HEK293 (cell line): ENCODE results near the gene STAC2.

ENCODE experiments used
- BCL11B ChIP-seq: fragments of 450-650 bp; formaldehyde crosslinking; IDR thresholded peaks from 2 replicates; pipeline ENCODE4 v1.5.1; 2016; ENCODE audit warnings: low read depth, missing biosample characterization, missing genetic modification characterization
- GLI2 ChIP-seq: fragments of 450-650 bp; formaldehyde crosslinking; IDR thresholded peaks from 2 replicates; pipeline ENCODE4; 2017; ENCODE audit warnings: missing biosample characterization, missing genetic modification characterization, low read depth, borderline replicate concordance
- GLIS1 ChIP-seq: fragments of 450-650 bp; formaldehyde crosslinking; IDR thresholded peaks from 2 replicates; pipeline ENCODE4 v1.5.1; 2016; ENCODE audit warnings: missing biosample characterization, missing genetic modification characterization
- SCRT2 ChIP-seq: fragments of 450-650 bp; formaldehyde crosslinking; IDR thresholded peaks from 2 replicates; pipeline ENCODE4 v1.5.1; 2016; ENCODE audit warnings: missing biosample characterization, missing genetic modification characterization
- SP7 ChIP-seq: fragments of 450-650 bp; formaldehyde crosslinking; IDR thresholded peaks from 2 replicates; pipeline ENCODE4 v1.5.1; 2016; ENCODE audit warnings: missing biosample characterization, missing genetic modification characterization
- ZBTB8A ChIP-seq: fragments of 450-650 bp; formaldehyde crosslinking; IDR thresholded peaks from 2 replicates; pipeline ENCODE4 v1.5.1; 2016; ENCODE audit warnings: missing biosample characterization, missing genetic modification characterization
- ZFHX2 ChIP-seq: fragments of 450-650 bp; formaldehyde crosslinking; conservative IDR thresholded peaks from 2 replicates; pipeline ENCODE4 v1.5.1; 2016; ENCODE audit warnings: missing biosample characterization, missing genetic modification characterization
- ZNF146 ChIP-seq: fragments of 450-650 bp; formaldehyde crosslinking; IDR thresholded peaks from 2 replicates; pipeline ENCODE4 v1.5.1; 2016; ENCODE audit warnings: missing biosample characterization, missing genetic modification characterization
- ZNF248 ChIP-seq: fragments of 450-650 bp; formaldehyde crosslinking; IDR thresholded peaks from 2 replicates; pipeline ENCODE4 v1.5.1; 2017; ENCODE audit warnings: missing biosample characterization, missing genetic modification characterization
- ZNF335 ChIP-seq: fragments of 450-650 bp; formaldehyde crosslinking; conservative IDR thresholded peaks from 2 replicates; pipeline ENCODE4 v1.5.1; 2016; ENCODE audit warnings: missing biosample characterization, missing genetic modification characterization
- ZNF341 ChIP-seq: fragments of 450-650 bp; formaldehyde crosslinking; IDR thresholded peaks from 2 replicates; pipeline ENCODE4; 2016; ENCODE audit warnings: low read depth, missing biosample characterization, missing genetic modification characterization
- ZNF404 ChIP-seq: fragments of 450-650 bp; formaldehyde crosslinking; IDR thresholded peaks from 2 replicates; pipeline ENCODE4 v1.5.1; 2017; ENCODE audit warnings: missing biosample characterization, missing genetic modification characterization
- ZNF423 ChIP-seq: fragments of 450-650 bp; formaldehyde crosslinking; IDR thresholded peaks from 2 replicates; pipeline ENCODE4 v1.5.1; 2016; ENCODE audit warnings: missing biosample characterization, missing genetic modification characterization
- ZNF571 ChIP-seq: fragments of 450-650 bp; formaldehyde crosslinking; IDR thresholded peaks from 2 replicates; pipeline ENCODE4 v1.5.0; 2017; ENCODE audit warnings: missing biosample characterization, missing genetic modification characterization
- ZNF629 ChIP-seq: fragments of 450-650 bp; formaldehyde crosslinking; IDR thresholded peaks from 2 replicates; pipeline ENCODE4 v1.5.1; 2017; ENCODE audit warnings: missing biosample characterization, missing genetic modification characterization
- ZNF658 ChIP-seq: fragments of 450-650 bp; formaldehyde crosslinking; IDR thresholded peaks from 2 replicates; pipeline ENCODE4; 2016; ENCODE audit warnings: missing biosample characterization, missing genetic modification characterization
- ZNF747 ChIP-seq: fragments of 450-650 bp; formaldehyde crosslinking; IDR thresholded peaks from 2 replicates; pipeline ENCODE4 v1.5.1; 2016; ENCODE audit warnings: missing biosample characterization, missing genetic modification characterization
- ZNF777 ChIP-seq: fragments of 450-650 bp; formaldehyde crosslinking; IDR thresholded peaks from 2 replicates; pipeline ENCODE4 v1.5.1; 2017; ENCODE audit warnings: missing biosample characterization, missing genetic modification characterization, borderline replicate concordance
- ZSCAN30 ChIP-seq: fragments of 450-650 bp; IDR thresholded peaks from 2 replicates; pipeline ENCODE4 v1.5.1; 2018; ENCODE audit warnings: missing biosample characterization, mild to moderate bottlenecking, missing genetic modification characterization, moderate library complexity
- TF ChIP-seq, protein P1 (sequence below): fragments of 450-650 bp; formaldehyde crosslinking; IDR thresholded peaks from 2 replicates; pipeline ENCODE4 v1.5.1; 2016; ENCODE audit warnings: missing biosample characterization, missing genetic modification characterization
- TF ChIP-seq, protein P2 (sequence below): fragments of 450-650 bp; formaldehyde crosslinking; IDR thresholded peaks from 2 replicates; pipeline ENCODE4 v1.5.1; 2016; ENCODE audit warnings: missing biosample characterization, missing genetic modification characterization
- TF ChIP-seq, protein P3 (sequence below): fragments of 450-650 bp; formaldehyde crosslinking; IDR thresholded peaks from 2 replicates; pipeline ENCODE4 v1.5.1; 2016; ENCODE audit warnings: missing biosample characterization, missing genetic modification characterization
- TF ChIP-seq, protein P4 (sequence below): fragments of 450-650 bp; formaldehyde crosslinking; IDR thresholded peaks from 2 replicates; pipeline ENCODE4 v1.5.1; 2016; ENCODE audit warnings: missing biosample characterization, missing genetic modification characterization
- TF ChIP-seq, protein P5 (sequence below): sonication (generic); formaldehyde crosslinking; IDR thresholded peaks from 2 replicates; pipeline ENCODE4 v1.8.1; 2022; ENCODE audit warnings: mild to moderate bottlenecking, moderate library complexity, missing genetic modification reagents
- TF ChIP-seq, protein P6 (sequence below): fragments of 450-650 bp; formaldehyde crosslinking; IDR thresholded peaks from 2 replicates; pipeline ENCODE4 v1.5.1; 2016; ENCODE audit warnings: missing biosample characterization, missing genetic modification characterization
- TF ChIP-seq, protein P7 (sequence below): fragments of 450-650 bp; formaldehyde crosslinking; IDR thresholded peaks from 2 replicates; pipeline ENCODE4 v1.5.1; 2016; ENCODE audit warnings: missing biosample characterization, missing genetic modification characterization
- TF ChIP-seq, protein P8 (sequence below): fragments of 450-650 bp; formaldehyde crosslinking; optimal IDR thresholded peaks from 2 replicates; pipeline ENCODE3; 2016; ENCODE audit warnings: missing biosample characterization, mild to moderate bottlenecking, missing genetic modification characterization

Gene STAC2

DNA sequence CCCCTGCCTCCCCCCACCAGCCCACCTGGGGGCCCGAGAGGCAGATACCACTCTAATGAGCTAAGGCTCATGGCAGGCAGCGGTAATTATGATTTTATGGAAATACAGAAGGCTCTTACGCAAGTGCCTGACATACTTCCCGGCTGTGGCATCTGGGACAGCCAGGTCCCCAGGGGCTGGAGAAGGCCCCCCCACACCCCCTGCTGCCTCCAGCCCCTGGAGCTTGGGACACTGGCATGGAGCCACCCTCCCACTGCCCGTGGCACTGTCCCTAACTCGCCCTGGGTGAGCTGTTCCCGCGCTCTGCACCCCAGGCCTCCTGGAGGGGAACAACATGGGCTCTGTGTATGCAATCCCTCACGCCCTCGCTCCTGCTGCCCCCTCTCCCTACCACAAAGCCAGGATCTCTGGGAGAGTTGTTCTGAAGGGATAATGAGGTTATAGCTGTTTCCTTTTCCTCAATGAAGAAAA is 5.4 kb upstream of the STAC2 start (continued):
- TF ChIP-seq, protein P1, sequence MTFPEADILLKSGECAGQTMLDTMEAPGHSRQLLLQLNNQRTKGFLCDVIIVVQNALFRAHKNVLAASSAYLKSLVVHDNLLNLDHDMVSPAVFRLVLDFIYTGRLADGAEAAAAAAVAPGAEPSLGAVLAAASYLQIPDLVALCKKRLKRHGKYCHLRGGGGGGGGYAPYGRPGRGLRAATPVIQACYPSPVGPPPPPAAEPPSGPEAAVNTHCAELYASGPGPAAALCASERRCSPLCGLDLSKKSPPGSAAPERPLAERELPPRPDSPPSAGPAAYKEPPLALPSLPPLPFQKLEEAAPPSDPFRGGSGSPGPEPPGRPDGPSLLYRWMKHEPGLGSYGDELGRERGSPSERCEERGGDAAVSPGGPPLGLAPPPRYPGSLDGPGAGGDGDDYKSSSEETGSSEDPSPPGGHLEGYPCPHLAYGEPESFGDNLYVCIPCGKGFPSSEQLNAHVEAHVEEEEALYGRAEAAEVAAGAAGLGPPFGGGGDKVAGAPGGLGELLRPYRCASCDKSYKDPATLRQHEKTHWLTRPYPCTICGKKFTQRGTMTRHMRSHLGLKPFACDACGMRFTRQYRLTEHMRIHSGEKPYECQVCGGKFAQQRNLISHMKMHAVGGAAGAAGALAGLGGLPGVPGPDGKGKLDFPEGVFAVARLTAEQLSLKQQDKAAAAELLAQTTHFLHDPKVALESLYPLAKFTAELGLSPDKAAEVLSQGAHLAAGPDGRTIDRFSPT: peak; percentile 53; the same call in 1 of the 2 replicates
- TF ChIP-seq ZNF571 (no peak), ZNF335 (peak; percentile 38; the same call in 1 of the 2 replicates), ZNF404 (tag by site-specific recombination) (no peak), ZBTB8A (tag by site-specific recombination) (0 out of 2 replicates have a peak, but pooled peaks have one; percentile 15), BCL11B (tag by site-specific recombination) (no peak), ZNF341 (peak; percentile 86), SP7 (tag by site-specific recombination) (0 out of 2 replicates have a peak, but pooled peaks have one; percentile 38), ZSCAN30 (tag by site-specific recombination) (no peak), ZNF629 (tag by site-specific recombination) (peak; percentile 58), ZNF423 (peak; percentile 86), ZNF777 (peak; percentile 46; the same call in 1 of the 2 replicates), SCRT2 (tag by site-specific recombination) (no peak), ZFHX2 (tag by site-specific recombination) (peak; percentile 81), ZNF658 (tag by site-specific recombination) (no peak), GLIS1 (tag by site-specific recombination) (peak; percentile 100), ZNF146 (tag by site-specific recombination) (no peak), ZNF248 (no peak), GLI2 (tag by site-specific recombination) (no peak), ZNF747 (tag by site-specific recombination) (no peak)
- TF ChIP-seq, protein P2, sequence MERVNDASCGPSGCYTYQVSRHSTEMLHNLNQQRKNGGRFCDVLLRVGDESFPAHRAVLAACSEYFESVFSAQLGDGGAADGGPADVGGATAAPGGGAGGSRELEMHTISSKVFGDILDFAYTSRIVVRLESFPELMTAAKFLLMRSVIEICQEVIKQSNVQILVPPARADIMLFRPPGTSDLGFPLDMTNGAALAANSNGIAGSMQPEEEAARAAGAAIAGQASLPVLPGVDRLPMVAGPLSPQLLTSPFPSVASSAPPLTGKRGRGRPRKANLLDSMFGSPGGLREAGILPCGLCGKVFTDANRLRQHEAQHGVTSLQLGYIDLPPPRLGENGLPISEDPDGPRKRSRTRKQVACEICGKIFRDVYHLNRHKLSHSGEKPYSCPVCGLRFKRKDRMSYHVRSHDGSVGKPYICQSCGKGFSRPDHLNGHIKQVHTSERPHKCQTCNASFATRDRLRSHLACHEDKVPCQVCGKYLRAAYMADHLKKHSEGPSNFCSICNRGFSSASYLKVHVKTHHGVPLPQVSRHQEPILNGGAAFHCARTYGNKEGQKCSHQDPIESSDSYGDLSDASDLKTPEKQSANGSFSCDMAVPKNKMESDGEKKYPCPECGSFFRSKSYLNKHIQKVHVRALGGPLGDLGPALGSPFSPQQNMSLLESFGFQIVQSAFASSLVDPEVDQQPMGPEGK (tag by site-specific recombination): peak; percentile 93
- TF ChIP-seq, protein P3, sequence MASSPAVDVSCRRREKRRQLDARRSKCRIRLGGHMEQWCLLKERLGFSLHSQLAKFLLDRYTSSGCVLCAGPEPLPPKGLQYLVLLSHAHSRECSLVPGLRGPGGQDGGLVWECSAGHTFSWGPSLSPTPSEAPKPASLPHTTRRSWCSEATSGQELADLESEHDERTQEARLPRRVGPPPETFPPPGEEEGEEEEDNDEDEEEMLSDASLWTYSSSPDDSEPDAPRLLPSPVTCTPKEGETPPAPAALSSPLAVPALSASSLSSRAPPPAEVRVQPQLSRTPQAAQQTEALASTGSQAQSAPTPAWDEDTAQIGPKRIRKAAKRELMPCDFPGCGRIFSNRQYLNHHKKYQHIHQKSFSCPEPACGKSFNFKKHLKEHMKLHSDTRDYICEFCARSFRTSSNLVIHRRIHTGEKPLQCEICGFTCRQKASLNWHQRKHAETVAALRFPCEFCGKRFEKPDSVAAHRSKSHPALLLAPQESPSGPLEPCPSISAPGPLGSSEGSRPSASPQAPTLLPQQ (tag by site-specific recombination): no peak
- TF ChIP-seq, protein P4, sequence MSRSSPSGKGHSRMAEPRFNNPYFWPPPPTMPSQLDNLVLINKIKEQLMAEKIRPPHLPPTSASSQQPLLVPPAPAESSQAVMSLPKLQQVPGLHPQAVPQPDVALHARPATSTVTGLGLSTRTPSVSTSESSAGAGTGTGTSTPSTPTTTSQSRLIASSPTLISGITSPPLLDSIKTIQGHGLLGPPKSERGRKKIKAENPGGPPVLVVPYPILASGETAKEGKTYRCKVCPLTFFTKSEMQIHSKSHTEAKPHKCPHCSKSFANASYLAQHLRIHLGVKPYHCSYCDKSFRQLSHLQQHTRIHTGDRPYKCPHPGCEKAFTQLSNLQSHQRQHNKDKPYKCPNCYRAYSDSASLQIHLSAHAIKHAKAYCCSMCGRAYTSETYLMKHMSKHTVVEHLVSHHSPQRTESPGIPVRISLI: no peak
- TF ChIP-seq, protein P5, sequence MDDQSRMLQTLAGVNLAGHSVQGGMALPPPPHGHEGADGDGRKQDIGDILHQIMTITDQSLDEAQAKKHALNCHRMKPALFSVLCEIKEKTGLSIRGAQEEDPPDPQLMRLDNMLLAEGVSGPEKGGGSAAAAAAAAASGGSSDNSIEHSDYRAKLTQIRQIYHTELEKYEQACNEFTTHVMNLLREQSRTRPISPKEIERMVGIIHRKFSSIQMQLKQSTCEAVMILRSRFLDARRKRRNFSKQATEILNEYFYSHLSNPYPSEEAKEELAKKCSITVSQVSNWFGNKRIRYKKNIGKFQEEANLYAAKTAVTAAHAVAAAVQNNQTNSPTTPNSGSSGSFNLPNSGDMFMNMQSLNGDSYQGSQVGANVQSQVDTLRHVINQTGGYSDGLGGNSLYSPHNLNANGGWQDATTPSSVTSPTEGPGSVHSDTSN: no peak
- TF ChIP-seq, protein P6, sequence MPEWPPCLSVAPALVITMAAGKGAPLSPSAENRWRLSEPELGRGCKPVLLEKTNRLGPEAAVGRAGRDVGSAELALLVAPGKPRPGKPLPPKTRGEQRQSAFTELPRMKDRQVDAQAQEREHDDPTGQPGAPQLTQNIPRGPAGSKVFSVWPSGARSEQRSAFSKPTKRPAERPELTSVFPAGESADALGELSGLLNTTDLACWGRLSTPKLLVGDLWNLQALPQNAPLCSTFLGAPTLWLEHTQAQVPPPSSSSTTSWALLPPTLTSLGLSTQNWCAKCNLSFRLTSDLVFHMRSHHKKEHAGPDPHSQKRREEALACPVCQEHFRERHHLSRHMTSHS (tag by site-specific recombination): no peak
- TF ChIP-seq, protein P7, sequence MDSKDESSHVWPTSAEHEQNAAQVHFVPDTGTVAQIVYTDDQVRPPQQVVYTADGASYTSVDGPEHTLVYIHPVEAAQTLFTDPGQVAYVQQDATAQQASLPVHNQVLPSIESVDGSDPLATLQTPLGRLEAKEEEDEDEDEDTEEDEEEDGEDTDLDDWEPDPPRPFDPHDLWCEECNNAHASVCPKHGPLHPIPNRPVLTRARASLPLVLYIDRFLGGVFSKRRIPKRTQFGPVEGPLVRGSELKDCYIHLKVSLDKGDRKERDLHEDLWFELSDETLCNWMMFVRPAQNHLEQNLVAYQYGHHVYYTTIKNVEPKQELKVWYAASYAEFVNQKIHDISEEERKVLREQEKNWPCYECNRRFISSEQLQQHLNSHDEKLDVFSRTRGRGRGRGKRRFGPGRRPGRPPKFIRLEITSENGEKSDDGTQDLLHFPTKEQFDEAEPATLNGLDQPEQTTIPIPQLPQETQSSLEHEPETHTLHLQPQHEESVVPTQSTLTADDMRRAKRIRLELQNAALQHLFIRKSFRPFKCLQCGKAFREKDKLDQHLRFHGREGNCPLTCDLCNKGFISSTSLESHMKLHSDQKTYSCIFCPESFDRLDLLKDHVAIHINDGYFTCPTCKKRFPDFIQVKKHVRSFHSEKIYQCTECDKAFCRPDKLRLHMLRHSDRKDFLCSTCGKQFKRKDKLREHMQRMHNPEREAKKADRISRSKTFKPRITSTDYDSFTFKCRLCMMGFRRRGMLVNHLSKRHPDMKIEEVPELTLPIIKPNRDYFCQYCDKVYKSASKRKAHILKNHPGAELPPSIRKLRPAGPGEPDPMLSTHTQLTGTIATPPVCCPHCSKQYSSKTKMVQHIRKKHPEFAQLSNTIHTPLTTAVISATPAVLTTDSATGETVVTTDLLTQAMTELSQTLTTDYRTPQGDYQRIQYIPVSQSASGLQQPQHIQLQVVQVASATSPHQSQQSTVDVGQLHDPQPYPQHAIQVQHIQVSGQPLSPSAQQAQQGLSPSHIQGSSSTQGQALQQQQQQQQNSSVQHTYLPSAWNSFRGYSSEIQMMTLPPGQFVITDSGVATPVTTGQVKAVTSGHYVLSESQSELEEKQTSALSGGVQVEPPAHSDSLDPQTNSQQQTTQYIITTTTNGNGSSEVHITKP (tag by site-specific recombination): peak; percentile 32; the same call in 1 of the 2 replicates
- TF ChIP-seq, protein P8, sequence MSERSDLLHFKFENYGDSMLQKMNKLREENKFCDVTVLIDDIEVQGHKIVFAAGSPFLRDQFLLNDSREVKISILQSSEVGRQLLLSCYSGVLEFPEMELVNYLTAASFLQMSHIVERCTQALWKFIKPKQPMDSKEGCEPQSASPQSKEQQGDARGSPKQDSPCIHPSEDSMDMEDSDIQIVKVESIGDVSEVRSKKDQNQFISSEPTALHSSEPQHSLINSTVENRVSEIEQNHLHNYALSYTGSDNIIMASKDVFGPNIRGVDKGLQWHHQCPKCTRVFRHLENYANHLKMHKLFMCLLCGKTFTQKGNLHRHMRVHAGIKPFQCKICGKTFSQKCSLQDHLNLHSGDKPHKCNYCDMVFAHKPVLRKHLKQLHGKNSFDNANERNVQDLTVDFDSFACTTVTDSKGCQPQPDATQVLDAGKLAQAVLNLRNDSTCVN: no peak
